Left forelimb (tissue), 1 donor: Measurements from ENCODE around the gene ZFAND3.

Experiments used
- DNase-seq: peaks from one replicate; pipeline ENCODE4 v3.0.0-alpha.2; 2018; ENCODE audit warnings: low spot score

The ZFAND3 gene

DNA sequence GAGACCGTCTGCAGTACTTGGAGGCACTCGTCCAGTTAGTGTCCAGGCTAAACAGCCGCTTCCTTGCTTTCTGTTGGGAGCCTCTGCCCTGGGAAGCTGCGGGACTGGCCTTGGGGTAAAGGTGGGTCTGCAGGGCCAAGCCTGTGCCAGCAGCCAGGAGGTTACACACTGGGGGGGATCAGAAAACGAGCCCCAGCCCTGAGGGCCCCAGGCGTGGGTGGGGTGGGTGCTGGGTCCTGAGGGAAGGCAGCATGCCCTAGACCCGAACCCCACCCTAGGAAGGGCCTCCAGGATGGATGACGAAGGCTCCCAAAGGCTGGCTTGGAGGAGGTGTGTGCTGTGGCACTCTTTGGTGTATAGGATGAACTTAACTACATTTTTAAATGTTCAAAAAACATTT is 335.2 kb downstream of the ZFAND3 start:
- DNase-seq, result no peak

DNA sequence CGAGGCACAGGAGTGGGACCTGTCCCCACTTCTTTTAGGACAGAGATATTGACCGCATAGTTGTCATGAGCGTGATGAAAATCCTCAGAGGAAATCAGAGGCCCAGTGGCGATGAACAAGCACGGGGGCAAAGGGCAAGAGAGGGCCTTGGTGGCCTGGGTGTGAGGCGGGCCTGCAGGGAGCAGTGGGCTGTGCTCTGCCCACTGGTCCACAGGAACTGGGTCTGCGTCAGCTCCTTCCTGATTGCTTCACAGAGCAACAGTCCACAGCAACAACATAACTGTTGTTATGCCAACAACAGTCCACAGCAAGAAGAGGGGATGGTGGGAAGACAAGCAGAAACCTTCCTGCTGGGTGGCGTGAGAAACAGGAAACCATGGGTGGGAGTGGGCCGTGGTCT is 335.6 kb downstream of the ZFAND3 start:
- no peak for DNase-seq

GRCh38 chr6:38155621-38156204 is 336.2 kb downstream of the ZFAND3 start:
- DNase-seq, result no peak

GRCh38 chr6:38156818-38157565 is 337.5 kb downstream of the ZFAND3 start:
- DNase-seq, result no peak

- DNase-seq, result peak; percentile 57
Observed at GRCh38 chr6:38157905-38158304, 338.4 kb downstream of the ZFAND3 start.

GRCh38 chr6:38158762-38159350 is 339.3 kb downstream of the ZFAND3 start:
- DNase-seq, result no peak

GRCh38 chr6:38159596-38159995 is 340.1 kb downstream of the ZFAND3 start:
- DNase-seq, result no peak

- DNase-seq, result no peak
Observed at GRCh38 chr6:38160831-38161230, 341.3 kb downstream of the ZFAND3 start.

- DNase-seq, result no peak
Observed at GRCh38 chr6:38161331-38161730, 341.8 kb downstream of the ZFAND3 start.

DNA sequence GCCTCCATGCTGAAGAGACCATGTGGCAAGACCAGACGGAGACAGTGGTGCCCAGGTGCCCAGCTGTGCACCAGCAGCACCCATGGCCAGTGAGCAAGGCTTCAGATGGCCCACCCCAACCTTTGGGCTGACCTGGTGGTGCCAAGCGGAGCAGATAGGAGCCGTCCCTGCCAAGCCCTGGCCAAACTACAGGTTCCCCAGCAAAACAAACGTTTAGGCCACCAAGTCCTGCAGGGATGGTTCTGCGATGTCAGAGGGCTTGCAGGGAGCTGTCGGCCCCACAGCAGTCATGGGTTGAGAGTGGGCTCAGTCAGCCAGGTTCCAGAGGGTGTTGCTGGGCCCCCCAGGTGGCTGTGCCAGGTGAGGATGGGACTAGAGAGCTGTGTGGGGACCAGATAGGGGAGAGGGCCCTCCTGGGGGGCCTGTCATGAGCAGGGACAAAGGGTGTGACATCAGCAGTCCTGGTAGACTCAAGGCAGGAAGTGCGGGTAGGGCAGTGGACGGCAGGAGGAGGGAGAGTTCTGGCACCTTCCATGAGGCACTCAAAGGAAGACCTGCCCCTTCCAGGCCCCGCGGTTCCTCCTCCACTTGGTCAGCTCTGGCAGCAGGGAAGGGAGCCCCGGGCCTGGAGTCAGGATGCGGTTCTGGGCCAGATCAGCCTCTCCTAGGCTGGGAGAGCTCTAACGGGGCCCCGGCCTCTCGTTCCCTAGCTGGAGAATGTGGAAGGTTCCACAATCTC is 342.4 kb downstream of the ZFAND3 start:
- no peak for DNase-seq

- DNase-seq, result no peak
Observed at GRCh38 chr6:38162493-38163185, 343.1 kb downstream of the ZFAND3 start.

DNA sequence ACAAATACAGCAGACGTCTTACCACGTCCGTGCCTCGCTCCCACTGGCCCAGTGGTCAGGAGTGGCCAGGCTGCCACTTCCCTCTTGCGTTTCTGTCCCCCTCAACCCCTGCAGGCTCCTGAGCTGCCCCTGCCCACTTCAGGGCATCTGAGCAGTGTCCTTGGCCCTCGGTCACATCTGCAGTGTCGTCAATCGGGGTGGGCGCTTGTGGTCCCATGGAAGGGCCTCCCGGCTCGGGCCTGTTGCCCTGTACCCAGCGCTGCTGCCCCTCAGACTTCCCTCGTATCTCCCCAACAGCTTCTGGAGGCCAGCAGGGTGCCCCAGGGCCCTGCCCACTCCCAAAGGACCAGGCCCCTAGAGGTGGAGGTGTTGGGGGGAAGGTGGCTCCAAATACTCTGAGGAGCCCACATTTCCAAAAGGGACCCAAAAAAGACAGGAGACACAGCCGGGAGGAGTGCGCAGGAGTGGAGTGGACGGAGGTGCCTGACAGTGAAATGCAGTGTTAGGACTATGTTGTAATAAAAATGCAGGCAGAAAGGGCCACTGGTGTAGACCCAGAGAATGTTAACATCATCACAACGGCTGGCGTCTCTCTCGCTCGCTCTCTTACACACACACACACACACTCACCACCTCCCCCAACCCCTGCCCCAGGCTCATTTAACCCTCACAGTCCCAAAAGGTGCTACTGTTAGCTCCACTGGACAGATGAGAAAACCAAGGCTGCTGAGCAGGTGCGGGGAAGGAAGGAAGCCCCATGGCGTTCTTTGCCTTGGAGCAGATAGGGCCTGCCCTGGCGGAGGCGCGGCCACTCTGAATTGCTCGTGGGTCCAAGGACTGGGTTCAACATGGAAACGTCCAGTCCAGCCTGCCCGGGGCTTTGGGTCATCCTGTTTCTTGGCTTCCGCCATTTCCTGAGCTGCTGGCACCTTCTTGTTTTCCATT is 343.9 kb downstream of the ZFAND3 start:
- DNase-seq, result no peak

GRCh38 chr6:38164131-38164481 is 344.6 kb downstream of the ZFAND3 start:
- no peak for DNase-seq

GRCh38 chr6:38164671-38165108 is 345.2 kb downstream of the ZFAND3 start:
- DNase-seq, result no peak

- DNase-seq, result no peak
Observed at GRCh38 chr6:38166411-38167240, 347.1 kb downstream of the ZFAND3 start.

- no peak for DNase-seq
Observed at GRCh38 chr6:38167598-38167997, 348.1 kb downstream of the ZFAND3 start.

- DNase-seq, result no peak
Observed at GRCh38 chr6:38168126-38168525, 348.6 kb downstream of the ZFAND3 start.

- no peak for DNase-seq
Observed at GRCh38 chr6:38168699-38169098, 349.2 kb downstream of the ZFAND3 start.

DNA sequence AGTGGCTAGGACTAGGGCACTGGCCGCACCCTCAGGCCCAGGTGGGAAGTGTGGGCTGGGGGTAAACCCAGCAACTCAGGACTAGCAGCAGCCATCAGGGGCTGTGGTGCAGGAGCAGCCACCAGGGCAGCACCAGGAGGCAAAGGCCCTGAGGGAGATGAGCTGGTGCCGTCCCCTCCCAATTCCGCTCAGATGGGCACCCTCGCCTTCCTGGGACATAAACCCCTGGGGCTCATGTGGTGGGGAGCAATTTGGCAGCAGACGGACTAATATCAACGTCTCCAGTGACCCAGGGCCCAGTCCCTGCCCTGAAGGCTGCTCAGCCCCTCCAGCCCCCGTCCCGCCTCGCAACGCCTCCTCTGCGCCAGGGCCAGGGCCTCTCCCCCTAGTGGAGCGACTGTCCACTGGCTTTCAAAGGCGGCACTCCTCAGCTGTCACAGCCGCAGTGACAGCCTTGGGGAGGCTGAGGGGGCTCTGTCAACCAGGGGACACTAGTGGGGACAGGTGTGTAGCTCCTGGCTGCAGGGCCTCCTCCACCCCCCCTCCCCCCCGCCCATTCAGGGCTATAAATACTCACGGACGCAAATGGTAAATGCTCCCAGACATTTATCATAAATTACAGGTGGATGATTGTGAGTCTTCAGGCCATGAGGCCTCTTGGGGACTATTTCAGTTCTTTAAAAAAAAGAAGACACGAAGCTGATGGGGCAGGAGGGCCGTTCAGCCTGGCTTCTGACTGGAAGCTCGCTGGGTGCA is 349.9 kb downstream of the ZFAND3 start:
- DNase-seq, result no peak
